KMS-11 (cell line): ENCODE results near the gene SPAG9.

Experiments
- H2AFZ ChIP-seq: fragments of 200-600 bp; sonication (generic); 2 replicates; pipeline ENCODE4 v1.6.1; 2016; ENCODE audit warnings: antibody characterized with exemption, mixed run types, low read depth
- H3K27ac ChIP-seq: fragments of 200-600 bp; sonication (generic); 2 replicates; pipeline ENCODE4 v1.6.1; 2016; ENCODE audit warnings: mild to moderate bottlenecking, mixed run types
- H3K27me3 ChIP-seq: fragments of 200-600 bp; sonication (generic); 2 replicates; pipeline ENCODE4 v1.6.1; 2017; ENCODE audit warnings: mild to moderate bottlenecking, low read depth, mixed run types, moderate library complexity; ENCODE audit not compliant: insufficient read depth
- H3K36me3 ChIP-seq: fragments of 200-600 bp; sonication (generic); 2 replicates; pipeline ENCODE4 v1.6.1; 2017; ENCODE audit warnings: mild to moderate bottlenecking, mixed run types; ENCODE audit not compliant: insufficient read depth
- H3K4me1 ChIP-seq: fragments of 200-600 bp; sonication (generic); 2 replicates; pipeline ENCODE4 v1.6.1; 2016; ENCODE audit warnings: mild to moderate bottlenecking, low read depth, mixed run types; ENCODE audit not compliant: poor library complexity, severe bottlenecking
- H3K4me2 ChIP-seq: fragments of 200-600 bp; sonication (generic); 2 replicates; pipeline ENCODE4 v1.7.0; 2016; ENCODE audit warnings: mild to moderate bottlenecking, mixed run types
- H3K4me3 ChIP-seq: fragments of 200-600 bp; sonication (generic); IDR thresholded peaks from 2 replicates; pipeline ENCODE4 v1.6.1; 2017; ENCODE audit warnings: low read depth, low read length, mixed read lengths; ENCODE audit not compliant: insufficient read depth
- H3K79me2 ChIP-seq: fragments of 200-600 bp; sonication (generic); 2 replicates; pipeline ENCODE4 v1.6.1; 2016; ENCODE audit warnings: low read depth, mixed run types; ENCODE audit not compliant: insufficient read depth
- H3K9ac ChIP-seq: fragments of 200-600 bp; sonication (generic); 2 replicates; pipeline ENCODE4 v1.6.1; 2016; ENCODE audit warnings: mild to moderate bottlenecking, mixed run types
- H4K20me1 ChIP-seq: fragments of 200-600 bp; sonication (generic); 2 replicates; pipeline ENCODE4 v1.6.1; 2016; ENCODE audit warnings: mild to moderate bottlenecking, mixed run types; ENCODE audit not compliant: insufficient read depth
- CTCF ChIP-seq: fragments of 200-600 bp; sonication (generic); conservative IDR thresholded peaks from 2 replicates; pipeline ENCODE4 v1.6.1; 2017; ENCODE audit warnings: low read depth, mild to moderate bottlenecking, antibody characterized with exemption, low read length, moderate library complexity, mixed read lengths

The SPAG9 gene

GRCh38 chr17:50925296-50925891 is 195.3 kb downstream of the SPAG9 start:
- TF ChIP-seq CTCF = no peak
- no peaks in the 10 kb centered on the region for H3K36me3 ChIP-seq
- no peak overlapping the region for H3K4me3 ChIP-seq
- no peak overlapping the region for H3K9ac ChIP-seq
- H3K4me1 ChIP-seq = peaks cover 34% of the 10 kb centered on the region
- no peak overlapping the region for H3K4me2 ChIP-seq
- no peak overlapping the region for H3K27ac ChIP-seq
- no peaks in the 10 kb centered on the region for H3K27me3 ChIP-seq
- H2AFZ ChIP-seq = no peak overlapping the region
- H3K79me2 ChIP-seq = no peaks in the 10 kb centered on the region
- no peaks in the 10 kb centered on the region for H4K20me1 ChIP-seq

GRCh38 chr17:50924800-50925199 is 195.9 kb downstream of the SPAG9 start:
- H4K20me1 ChIP-seq = no peaks in the 10 kb centered on the region
- H3K9ac ChIP-seq = no peak overlapping the region
- no peaks in the 10 kb centered on the region for H3K79me2 ChIP-seq
- H3K4me3 ChIP-seq = no peak overlapping the region
- no peak for TF ChIP-seq CTCF
- H3K36me3 ChIP-seq = no peaks in the 10 kb centered on the region
- no peaks in the 10 kb centered on the region for H3K27me3 ChIP-seq
- H3K27ac ChIP-seq = no peak overlapping the region
- peaks cover 34% of the 10 kb centered on the region for H3K4me1 ChIP-seq
- no peak overlapping the region for H2AFZ ChIP-seq
- no peak overlapping the region for H3K4me2 ChIP-seq

- no peak overlapping the region for H3K27ac ChIP-seq
- H3K4me2 ChIP-seq = no peak overlapping the region
- no peak for TF ChIP-seq CTCF
- H3K79me2 ChIP-seq = no peaks in the 10 kb centered on the region
- H3K9ac ChIP-seq = no peak overlapping the region
- H3K4me3 ChIP-seq = no peak overlapping the region
- no peaks in the 10 kb centered on the region for H3K27me3 ChIP-seq
- no peaks in the 10 kb centered on the region for H3K36me3 ChIP-seq
- peaks cover 37% of the 10 kb centered on the region for H3K4me1 ChIP-seq
- H4K20me1 ChIP-seq = no peaks in the 10 kb centered on the region
- no peak overlapping the region for H2AFZ ChIP-seq
Measured at GRCh38 chr17:50924300-50924699, 196.4 kb downstream of the SPAG9 start.

GRCh38 chr17:50923611-50924010 is 197.1 kb downstream of the SPAG9 start:
- TF ChIP-seq CTCF = no peak
- no peaks in the 10 kb centered on the region for H4K20me1 ChIP-seq
- H3K79me2 ChIP-seq = no peaks in the 10 kb centered on the region
- no peak overlapping the region for H3K4me2 ChIP-seq
- no peak overlapping the region for H3K27ac ChIP-seq
- H3K4me3 ChIP-seq = no peak overlapping the region
- H3K4me1 ChIP-seq = peaks cover 44% of the 10 kb centered on the region
- no peak overlapping the region for H3K9ac ChIP-seq
- H3K36me3 ChIP-seq = no peaks in the 10 kb centered on the region
- no peak overlapping the region for H2AFZ ChIP-seq
- no peaks in the 10 kb centered on the region for H3K27me3 ChIP-seq
